T-cell (primary cell): ENCODE results near the gene BSND. TPM values are rescaled to one million over a fixed set of nuclear protein-coding genes. Genes with fewer than 3 reads are reported as not detected.

Source experiments
- ATAC-seq, 4 experiments: fragments of 200-7000 bp in 3 of 4; fragments of 150-1000 bp in 1 of 4; cut with Tn5 transposase; replicated peaks in 1 of 4; 1 replicate in 3 of 4; 2 replicates in 1 of 4; pipeline ENCODE4 v1.10.0; 2021; ENCODE audit warnings: moderate library complexity in 3 of 4, mild to moderate bottlenecking in 2 of 4, moderate number of reproducible peaks in 1 of 4
- CTCF ChIA-PET, 2 donors: fragments of 300-600 bp; sonication (Branson Sonifier 250); formaldehyde crosslinking; loops; one replicate each; lab custom pipeline; 2022; ENCODE audit warnings: antibody characterized with exemption in 2 of 2; lab: Charles Lee
- POLR2A ChIA-PET, 2 donors: fragments of 300-600 bp; sonication (Branson Sonifier 250); formaldehyde crosslinking; loops; one replicate each; lab custom pipeline; 2022; ENCODE audit warnings: antibody characterized with exemption in 2 of 2; lab: Charles Lee
- DNase-seq, 35 experiments: peaks; one replicate each; pipeline versions ENCODE4 v3.0.0 to v3.0.0-alpha.2; 2013 to 2023
- H3K27ac ChIP-seq: one replicate; pipeline ENCODE4 v1.5.1; 2013; ENCODE audit warnings: low read length
- H3K27me3 ChIP-seq, 2 experiments: replicated peaks in 1 of 2; 1 replicate in 1 of 2; 2 replicates in 1 of 2; pipeline versions ENCODE4 v1.6.1 to v1.7.0; 2013; ENCODE audit warnings: low read length in 1 of 2, mixed read lengths in 1 of 2; ENCODE audit not compliant: control insufficient read depth in 2 of 2, insufficient read depth in 2 of 2; ENCODE audit errors: extremely low read depth in 1 of 2
- H3K36me3 ChIP-seq, 2 donors: 1 replicate in 1 of 2; 2 replicates in 1 of 2; pipeline versions ENCODE4 v1.6.1 to v1.7.0; 2013; ENCODE audit warnings: low read length in 1 of 2; ENCODE audit not compliant: control insufficient read depth in 2 of 2, insufficient read depth in 1 of 2; ENCODE audit errors: extremely low read depth in 1 of 2
- H3K4me1 ChIP-seq, 2 experiments: 1 replicate in 1 of 2; 2 replicates in 1 of 2; pipeline versions ENCODE4 v1.6.1 to v1.7.0; 2013; ENCODE audit warnings: low read length in 2 of 2, mixed read lengths in 1 of 2; ENCODE audit not compliant: insufficient read depth in 2 of 2, control insufficient read depth in 1 of 2; ENCODE audit errors: extremely low read depth in 1 of 2
- H3K4me3 ChIP-seq, 2 donors: 1 replicate in 1 of 2; 2 replicates in 1 of 2; pipeline versions ENCODE4 v1.5.1 to v1.7.0; 2013; ENCODE audit warnings: mild to moderate bottlenecking in 2 of 2, low read length in 1 of 2, moderate library complexity in 1 of 2; ENCODE audit not compliant: control insufficient read depth in 1 of 2; ENCODE audit errors: extremely low read depth in 1 of 2
- H3K9me3 ChIP-seq: 2 replicates; pipeline ENCODE4 v1.7.0; 2013
- H3K27ac Mint-ChIP-seq, 2 donors: one replicate each; pipeline ENCODE4 v1.8.0; 2020 to 2021; ENCODE audit warnings: mild to moderate bottlenecking in 2 of 2, mixed read lengths in 2 of 2
- H3K27me3 Mint-ChIP-seq, 2 donors: one replicate each; pipeline ENCODE4 v1.8.0; 2021 to 2022; ENCODE audit warnings: mixed read lengths in 2 of 2
- H3K36me3 Mint-ChIP-seq: one replicate; pipeline ENCODE4 v1.8.0; 2021; ENCODE audit warnings: mixed read lengths
- H3K4me1 Mint-ChIP-seq, 3 donors: one replicate each; pipeline ENCODE4 v1.8.0; 2020 to 2022; ENCODE audit warnings: mixed read lengths in 3 of 3, mild to moderate bottlenecking in 1 of 3
- H3K4me3 Mint-ChIP-seq, 3 donors: one replicate each; pipeline ENCODE4 v1.8.0; 2020 to 2022; ENCODE audit warnings: mild to moderate bottlenecking in 3 of 3, mixed read lengths in 3 of 3, moderate library complexity in 3 of 3
- H3K9me3 Mint-ChIP-seq, 3 donors: one replicate each; pipeline ENCODE4 v1.8.0; 2020 to 2022; ENCODE audit warnings: mixed read lengths in 3 of 3
- WGBS: methylation state at CpG from one replicate; pipeline ENCODE4 v1.1.5; 2013; ENCODE audit warnings: missing lambda C conversion rate; ENCODE audit not compliant: insufficient coverage; 5-methylcytosine and 5-hydroxymethylcytosine counted together
- total RNA-seq, 35 experiments: library from RNA in 6 of 35; stranded (reverse) in 6 of 35; fragments of 120-200 nt in 1 of 35; gene quantifications; one replicate each; pipeline versions ENCODE4 v1.2.1 to v1.2.4 and lab custom pipeline; 2013 to 2026

Gene BSND
- total RNA-seq, 5 donors from 2014 or later (not counting 1 experiment from before 2014, with no cell fraction given), result not detected

DNA sequence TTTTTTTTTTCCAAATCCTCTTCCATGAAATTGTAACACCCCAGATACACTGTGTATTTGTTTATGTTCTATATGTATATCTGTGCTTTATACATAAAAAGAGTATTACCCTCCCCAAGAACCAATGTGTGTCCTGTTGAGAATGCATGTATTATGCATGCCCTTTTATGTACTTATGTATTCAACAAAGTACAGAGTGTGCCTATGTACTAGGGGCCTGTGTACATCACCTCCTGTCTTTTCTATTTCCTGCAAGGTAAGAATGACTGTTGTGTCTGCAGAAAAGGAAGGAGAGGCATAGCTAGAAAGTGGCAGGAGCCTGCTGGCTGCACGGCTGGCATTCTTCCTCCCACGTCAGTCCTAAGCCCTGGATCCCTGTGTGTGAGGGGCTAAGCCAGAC is 11.3 kb upstream of the BSND start:
- 72% methylated on average over 2 of the region's 2 CpGs for WGBS
- no peaks in the 10 kb centered on the region for H3K36me3 Mint-ChIP-seq
- ChIA-PET CTCF (no interaction called here), POLR2A (no interaction called here)
- Histone ChIP-seq H3K27ac (no peak overlapping the region), H3K27me3 (peaks cover 0 to 26% of the 10 kb centered on the region in 2 experiments), H3K4me1 (no peaks in the 10 kb centered on the region), H3K36me3 (no peaks in the 10 kb centered on the region), H3K9me3 (no peaks in the 10 kb centered on the region), H3K4me3 (no peak overlapping the region)
- no peak overlapping the region for H3K27ac Mint-ChIP-seq
- H3K4me1 Mint-ChIP-seq, result no peaks in the 10 kb centered on the region
- peaks cover 8 to 11% of the 10 kb centered on the region in 2 donors for H3K27me3 Mint-ChIP-seq
- no peak overlapping the region for H3K4me3 Mint-ChIP-seq
- ATAC-seq (no peak), DNase-seq (no peak)
- no peaks in the 10 kb centered on the region for H3K9me3 Mint-ChIP-seq

- Mint-ChIP-seq H3K4me3 (no peak overlapping the region), H3K27me3 (peaks cover 8% of the 10 kb centered on the region in 2 donors), H3K36me3 (no peaks in the 10 kb centered on the region), H3K4me1 (no peaks in the 10 kb centered on the region), H3K9me3 (no peaks in the 10 kb centered on the region), H3K27ac (no peak overlapping the region)
- H3K27me3 ChIP-seq, result peaks cover 0 to 23% of the 10 kb centered on the region in 2 experiments
- no peaks in the 10 kb centered on the region for H3K4me1 ChIP-seq
- CTCF ChIA-PET, result no interaction called here
- no peak overlapping the region for H3K4me3 ChIP-seq
- DNase-seq (no peak), ATAC-seq (no peak)
- no peaks in the 10 kb centered on the region for H3K9me3 ChIP-seq
- H3K36me3 ChIP-seq, result no peaks in the 10 kb centered on the region
- POLR2A ChIA-PET, result no interaction called here
- WGBS, result 75% methylated on average over 5 of the region's 8 CpGs
- no peak overlapping the region for H3K27ac ChIP-seq
These were observed 10.6 kb upstream of the BSND start for GRCh38 chr1:54987919-54988705.

DNA sequence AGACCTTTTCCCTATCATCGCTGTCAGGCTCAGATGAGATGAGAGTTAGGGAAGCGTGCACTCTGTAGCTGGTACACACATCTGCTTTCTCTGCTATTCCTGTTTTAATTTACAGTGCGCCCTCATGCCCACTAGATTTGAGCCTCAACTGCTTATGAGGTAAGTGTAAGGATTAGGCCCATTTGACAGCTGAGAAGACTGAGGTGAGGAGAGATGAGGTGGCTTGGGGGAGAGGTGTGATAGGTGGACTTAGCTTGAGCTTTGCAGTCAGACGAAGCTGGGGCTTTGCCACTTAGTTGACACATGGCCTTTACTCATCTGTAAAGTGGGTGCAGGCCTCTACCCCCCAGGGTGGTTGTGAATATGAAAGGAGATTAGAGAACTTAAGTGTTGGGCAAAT is 9.8 kb upstream of the BSND start:
- H3K4me1 Mint-ChIP-seq, result no peaks in the 10 kb centered on the region
- no peaks in the 10 kb centered on the region for H3K9me3 Mint-ChIP-seq
- WGBS, result 100% methylated on average over 1 of the region's 4 CpGs
- no peak for ATAC-seq
- Histone ChIP-seq H3K27ac (no peak overlapping the region), H3K36me3 (no peaks in the 10 kb centered on the region), H3K4me3 (no peak overlapping the region), H3K4me1 (no peaks in the 10 kb centered on the region), H3K9me3 (no peaks in the 10 kb centered on the region), H3K27me3 (peaks cover 0 to 17% of the 10 kb centered on the region in 2 experiments)
- CTCF ChIA-PET, result no interaction called here
- peaks cover 1 to 2% of the 10 kb centered on the region in 2 donors for H3K27me3 Mint-ChIP-seq
- POLR2A ChIA-PET, result no interaction called here
- H3K4me3 Mint-ChIP-seq, result no peak overlapping the region
- H3K27ac Mint-ChIP-seq, result no peak overlapping the region
- no peaks in the 10 kb centered on the region for H3K36me3 Mint-ChIP-seq
- no peak for DNase-seq

GRCh38 chr1:54989473-54989872 is 9.3 kb upstream of the BSND start:
- Histone ChIP-seq H3K4me3 (no peak overlapping the region), H3K4me1 (no peaks in the 10 kb centered on the region), H3K27ac (no peak overlapping the region), H3K9me3 (no peaks in the 10 kb centered on the region), H3K36me3 (no peaks in the 10 kb centered on the region), H3K27me3 (peaks cover 0 to 14% of the 10 kb centered on the region in 2 experiments)
- no peaks in the 10 kb centered on the region for H3K36me3 Mint-ChIP-seq
- ChIA-PET POLR2A (interaction anchor here in 1 of 2 donors (0.6 kb wide), 1 partner anchor 13 kb away, joined by 3 read pairs; no protein-coding TSS in a partner anchor), CTCF (no interaction called here)
- no peak overlapping the region for H3K4me3 Mint-ChIP-seq
- no peak overlapping the region for H3K27ac Mint-ChIP-seq
- no peaks in the 10 kb centered on the region for H3K27me3 Mint-ChIP-seq
- no peaks in the 10 kb centered on the region for H3K4me1 Mint-ChIP-seq
- no peak for DNase-seq
- no peaks in the 10 kb centered on the region for H3K9me3 Mint-ChIP-seq
- no peak for ATAC-seq
- WGBS, result 79% methylated on average over 8 of the region's 8 CpGs

- POLR2A ChIA-PET, result interaction anchor here in 1 of 2 donors (0.6 kb wide), 1 partner anchor 14 kb away, joined by 3 read pairs; no protein-coding TSS in a partner anchor
These were observed 8.5 kb upstream of the BSND start for GRCh38 chr1:54989968-54990810.

GRCh38 chr1:54990916-54991315 is 7.8 kb upstream of the BSND start:
- Mint-ChIP-seq H3K36me3 (no peaks in the 10 kb centered on the region), H3K4me3 (no peak overlapping the region), H3K27me3 (peaks cover 10 to 11% of the 10 kb centered on the region in 2 donors), H3K4me1 (peaks cover 10 to 12% (median 11%) of the 10 kb centered on the region in 3 donors), H3K27ac (no peak overlapping the region), H3K9me3 (no peaks in the 10 kb centered on the region)
- DNase-seq, result no peak
- H3K4me1 ChIP-seq, result peaks cover 0 to 10% of the 10 kb centered on the region in 2 experiments
- ATAC-seq, result no peak
- CTCF ChIA-PET, result interaction anchor here in 1 of 2 donors (1.6 kb wide), 1 partner anchor 46 kb away, joined by 3 read pairs; no protein-coding TSS in a partner anchor
- no peak overlapping the region for H3K4me3 ChIP-seq
- H3K36me3 ChIP-seq, result no peaks in the 10 kb centered on the region
- no peaks in the 10 kb centered on the region for H3K9me3 ChIP-seq
- peaks cover 0 to 25% of the 10 kb centered on the region in 2 experiments for H3K27me3 ChIP-seq
- POLR2A ChIA-PET, result no interaction called here
- WGBS, result no CpG with 5 or more reads among the region's 4 CpGs
- no peak overlapping the region for H3K27ac ChIP-seq

More at GRCh38 chr1:54989968-54990810, 8.5 kb upstream of the BSND start:
- H3K27me3 ChIP-seq, result peaks cover 0 to 20% of the 10 kb centered on the region in 2 experiments
- no peak overlapping the region for H3K27ac ChIP-seq
- H3K36me3 Mint-ChIP-seq, result no peaks in the 10 kb centered on the region
- H3K9me3 Mint-ChIP-seq, result no peaks in the 10 kb centered on the region
- CTCF ChIA-PET, result interaction anchor here in 1 of 2 donors (1.6 kb wide), 1 partner anchor 45 kb away, joined by 3 read pairs; no protein-coding TSS in a partner anchor
- peaks cover 2 to 5% (median 4%) of the 10 kb centered on the region in 3 donors for H3K4me1 Mint-ChIP-seq
- DNase-seq (no peak), ATAC-seq (no peak)
- no peak overlapping the region for H3K27ac Mint-ChIP-seq
- H3K4me3 Mint-ChIP-seq, result no peak overlapping the region
- H3K4me1 ChIP-seq, result peaks cover 0 to 2% of the 10 kb centered on the region in 2 experiments
- WGBS, result 71% methylated on average over 10 of the region's 13 CpGs
- no peak overlapping the region for H3K4me3 ChIP-seq
- no peaks in the 10 kb centered on the region for H3K9me3 ChIP-seq
- no peaks in the 10 kb centered on the region for H3K36me3 ChIP-seq
- H3K27me3 Mint-ChIP-seq, result peaks cover 3 to 4% of the 10 kb centered on the region in 2 donors
